ENCODE measurements around the gene FASTKD1. TPM values are rescaled to one million over a fixed set of nuclear protein-coding genes. Genes with fewer than 3 reads are reported as not detected.
"Not testable (repeated sequence)": the region's sequence is repeated elsewhere in the genome, so short reads cannot be mapped to it uniquely, and the experiment has no call there.

FASTKD1 gene
- total RNA-seq, 1 experiment from 2014 or later = 5.1 TPM

- DNase-seq (ENCODE audit: low spot score) = no peak
Observed at GRCh38 chr2:169572189-169572588, 1.5 kb downstream of the FASTKD1 start.

GRCh38 chr2:169571571-169571970, 2.1 kb downstream of the FASTKD1 start:
- no peak for DNase-seq (ENCODE audit: low spot score)

- DNase-seq (ENCODE audit: low spot score) = not testable (repeated sequence)
Observed at GRCh38 chr2:169570752-169571151, 2.9 kb downstream of the FASTKD1 start.

- no peak for DNase-seq (ENCODE audit: low spot score)
Observed at GRCh38 chr2:169569948-169570347, 3.7 kb downstream of the FASTKD1 start.

- no peak for DNase-seq (ENCODE audit: low spot score)
Observed at GRCh38 chr2:169565686-169566085, 8.0 kb downstream of the FASTKD1 start.

- DNase-seq (ENCODE audit: low spot score) = no peak
Observed at GRCh38 chr2:169562519-169562918, 11.1 kb downstream of the FASTKD1 start.

- DNase-seq (ENCODE audit: low spot score) = not testable (repeated sequence)
Observed at GRCh38 chr2:169562084-169562483, 11.6 kb downstream of the FASTKD1 start.

- no peak for DNase-seq (ENCODE audit: low spot score)
Observed at GRCh38 chr2:169561364-169561763, 12.3 kb downstream of the FASTKD1 start.

- DNase-seq (ENCODE audit: low spot score) = no peak
Observed at GRCh38 chr2:169546756-169547155, 26.9 kb downstream of the FASTKD1 start.

- DNase-seq (ENCODE audit: low spot score) = no peak
Observed at GRCh38 chr2:169542433-169542832, 31.2 kb downstream of the FASTKD1 start.

- DNase-seq (ENCODE audit: low spot score) = no peak
Observed at GRCh38 chr2:169540146-169540545, 33.5 kb downstream of the FASTKD1 start.

GRCh38 chr2:169539460-169539859, 34.2 kb downstream of the FASTKD1 start:
- not testable (repeated sequence) for DNase-seq (ENCODE audit: low spot score)

- peak; percentile 85 for DNase-seq (ENCODE audit: low spot score)
Observed at GRCh38 chr2:169528271-169528701, 45.4 kb downstream of the FASTKD1 start.

GRCh38 chr2:169526451-169526850, 47.2 kb downstream of the FASTKD1 start:
- DNase-seq (ENCODE audit: low spot score) = no peak

- DNase-seq (ENCODE audit: low spot score) = no peak
Observed at GRCh38 chr2:169525434-169525833, 48.2 kb downstream of the FASTKD1 start.

GRCh38 chr2:169523681-169524080, 50.0 kb downstream of the FASTKD1 start:
- no peak for DNase-seq (ENCODE audit: low spot score)

GRCh38 chr2:169520896-169521295, 52.8 kb downstream of the FASTKD1 start:
- no peak for DNase-seq (ENCODE audit: low spot score)

- not testable (repeated sequence) for DNase-seq (ENCODE audit: low spot score)
Observed at GRCh38 chr2:169516488-169516995, 57.1 kb downstream of the FASTKD1 start.

- DNase-seq (ENCODE audit: low spot score) = not testable (repeated sequence)
Observed at GRCh38 chr2:169514758-169515157, 58.9 kb downstream of the FASTKD1 start.

- DNase-seq (ENCODE audit: low spot score) = no peak
Observed at GRCh38 chr2:169513926-169514325, 59.7 kb downstream of the FASTKD1 start.

- no peak for DNase-seq (ENCODE audit: low spot score)
Observed at GRCh38 chr2:169513094-169513493, 60.6 kb downstream of the FASTKD1 start.

GRCh38 chr2:169512525-169512924, 61.1 kb downstream of the FASTKD1 start:
- DNase-seq (ENCODE audit: low spot score) = no peak

- no peak for DNase-seq (ENCODE audit: low spot score)
Observed at GRCh38 chr2:169511818-169512217, 61.8 kb downstream of the FASTKD1 start.

GRCh38 chr2:169510496-169510895, 63.2 kb downstream of the FASTKD1 start:
- peak; percentile 2 for DNase-seq (ENCODE audit: low spot score)

Data from HT-29 (cell line).